ENCODE measurements around the gene POLR2H. TPM values are rescaled to one million over a fixed set of nuclear protein-coding genes. Genes with fewer than 3 reads are reported as not detected.

The POLR2H gene
- total RNA-seq, 1 experiment from 2014 or later: 133 TPM

DNA sequence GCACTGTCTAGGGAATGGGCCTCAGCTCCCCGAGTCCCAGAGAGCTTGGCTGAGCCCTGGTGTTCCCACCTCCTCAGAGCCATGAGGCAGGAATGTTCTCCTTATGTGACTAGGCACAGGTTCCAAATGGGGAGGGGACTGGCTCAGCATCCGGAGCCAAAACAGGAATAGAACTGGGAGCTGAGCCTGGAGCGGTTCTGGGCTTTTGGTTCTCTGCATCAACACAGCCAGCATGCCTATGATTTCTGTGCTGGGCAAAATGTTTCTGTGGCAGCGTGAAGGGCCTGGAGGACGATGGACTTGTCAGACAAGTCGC, 24.2 kb upstream of the POLR2H start, which contains the start of gene FAM131A:
FAM131A (plus strand) TSS at position 202 of the 316 bp plus-strand sequence; CDS start at position 233, 31 bp downstream.
- H3K36me3 Mint-ChIP-seq: peaks cover 28% of the 10 kb centered on the region
- no peaks in the 10 kb centered on the region for H3K9me3 Mint-ChIP-seq
- POLR2A ChIA-PET: interaction anchor here (1.0 to 1.3 kb wide), 5 partner anchors 8 to 189 kb away, joined by 3 to 6 read pairs (median 3); partner anchors contain the start of genes CLCN2 and POLR2H
- H3K27me3 Mint-ChIP-seq (ENCODE audit: low read depth): no peaks in the 10 kb centered on the region
- no peak for DNase-seq (ENCODE audit: low spot score)
- ATAC-seq: no peak
- CTCF ChIA-PET: interaction anchor here (1.1 to 2.5 kb wide), 5 partner anchors 8 to 35 kb away, joined by 3 to 25 read pairs (median 11); no protein-coding TSS in a partner anchor
- peak within 1 kb of the TSS; percentile 92 for H3K4me3 Mint-ChIP-seq
- TF ChIP-seq PRRX2 (CRISPR knock-in tag; IDR thresholded peaks at IDR 0.05): no peak
- peaks cover 40% of the 10 kb centered on the region for H3K4me1 Mint-ChIP-seq
- H3K27ac Mint-ChIP-seq: peak within 1 kb of the TSS; percentile 93

DNA sequence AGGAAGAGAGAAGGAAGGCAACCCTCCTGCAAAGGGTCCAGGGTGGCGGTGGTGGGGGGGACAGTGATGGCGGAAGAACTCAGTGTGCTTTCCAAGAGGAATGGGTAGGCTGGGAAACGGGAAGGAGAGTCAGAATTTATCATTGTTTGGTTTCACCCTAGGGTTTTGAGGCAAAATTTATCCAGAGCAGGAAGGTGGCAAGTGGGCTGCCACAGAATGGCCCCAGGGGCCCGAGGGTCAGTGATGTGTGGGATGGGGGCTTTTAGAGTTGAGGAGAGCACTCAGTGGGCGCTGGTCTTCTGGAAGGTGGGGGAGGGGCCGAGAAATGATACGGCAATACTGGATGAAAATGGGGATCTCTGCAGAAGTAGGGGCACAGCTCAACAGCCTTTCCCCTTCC, 23.5 kb upstream of the POLR2H start:
- Mint-ChIP-seq H3K36me3 (peaks cover 26% of the 10 kb centered on the region), H3K4me3 (peak overlapping the region; percentile 92), H3K9me3 (no peaks in the 10 kb centered on the region), H3K27ac (peak overlapping the region; percentile 69), H3K4me1 (peaks cover 40% of the 10 kb centered on the region), H3K27me3 (ENCODE audit: low read depth) (no peaks in the 10 kb centered on the region)
- ChIA-PET CTCF (interaction anchor here (0.9 to 2.5 kb wide), 11 partner anchors 8 to 202 kb away, joined by 3 to 25 read pairs (median 8); partner anchors contain the start of genes CLCN2 and POLR2H), POLR2A (interaction anchor here (1.6 kb wide), 1 partner anchor 23 kb away, joined by 13 read pairs; the partner anchor contains the start of genes CLCN2 and POLR2H)
- TF ChIP-seq IRF2 (CRISPR knock-in tag; IDR thresholded peaks at IDR 0.05; ENCODE audit: borderline replicate concordance, low read depth): no peak
- TF ChIP-seq TCF7 (CRISPR knock-in tag; IDR thresholded peaks at IDR 0.05; ENCODE audit: low read depth): no peak
- no peak for TF ChIP-seq ZNF396 (CRISPR knock-in tag; IDR thresholded peaks at IDR 0.05; ENCODE audit: borderline replicate concordance)
- TF ChIP-seq CBFB (CRISPR knock-in tag; IDR thresholded peaks at IDR 0.05; ENCODE audit: low read depth): no peak
- TF ChIP-seq, protein P1, sequence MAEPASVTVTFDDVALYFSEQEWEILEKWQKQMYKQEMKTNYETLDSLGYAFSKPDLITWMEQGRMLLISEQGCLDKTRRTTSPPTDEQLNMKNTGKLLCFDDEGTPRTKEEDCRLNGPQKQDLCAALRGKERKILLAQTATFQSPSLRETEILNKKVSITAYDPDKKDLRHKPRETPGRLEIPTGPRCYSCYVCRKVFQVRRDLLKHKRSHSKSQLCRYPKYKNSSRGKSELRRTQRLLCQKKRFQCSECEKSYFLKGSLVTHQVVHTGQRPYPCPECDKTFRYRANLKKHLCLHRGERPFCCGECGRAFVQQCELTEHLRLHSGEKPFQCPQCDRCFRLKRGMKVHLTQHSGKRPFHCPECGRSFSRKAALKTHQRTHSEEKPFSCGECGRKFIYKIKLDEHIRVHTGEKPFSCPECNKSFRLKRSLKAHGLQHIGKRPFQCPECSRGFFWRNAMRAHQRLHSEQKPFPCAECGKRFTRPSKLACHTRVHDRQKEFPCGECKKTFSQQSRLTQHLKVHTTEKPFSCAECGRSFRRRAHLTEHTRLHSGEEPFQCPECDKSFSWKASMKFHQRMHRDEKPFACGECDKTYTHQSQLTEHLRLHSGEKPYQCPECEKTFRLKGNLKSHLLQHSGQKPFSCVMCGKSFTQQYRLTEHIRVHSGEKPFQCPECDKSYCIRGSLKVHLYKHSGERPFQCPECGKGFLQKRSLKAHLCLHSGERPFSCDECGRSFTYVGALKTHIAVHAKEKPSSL (CRISPR knock-in tag; conservative IDR thresholded peaks at IDR 0.05): no peak
- no peak for TF ChIP-seq NR1H2 (CRISPR knock-in tag; IDR thresholded peaks at IDR 0.05)
- no peak for TF ChIP-seq ZNF138 (CRISPR knock-in tag; conservative IDR thresholded peaks at IDR 0.05)
- TF ChIP-seq ELF4 (CRISPR knock-in tag; IDR thresholded peaks at IDR 0.05; ENCODE audit: low read depth): no peak
- TF ChIP-seq ZBTB21 (CRISPR knock-in tag; IDR thresholded peaks at IDR 0.05; ENCODE audit: borderline replicate concordance): no peak
- TF ChIP-seq MXD4 (CRISPR knock-in tag; IDR thresholded peaks at IDR 0.05; ENCODE audit: borderline replicate concordance): no peak
- TF ChIP-seq JAZF1 (CRISPR knock-in tag; IDR thresholded peaks at IDR 0.05): no peak
- TF ChIP-seq, protein P2, sequence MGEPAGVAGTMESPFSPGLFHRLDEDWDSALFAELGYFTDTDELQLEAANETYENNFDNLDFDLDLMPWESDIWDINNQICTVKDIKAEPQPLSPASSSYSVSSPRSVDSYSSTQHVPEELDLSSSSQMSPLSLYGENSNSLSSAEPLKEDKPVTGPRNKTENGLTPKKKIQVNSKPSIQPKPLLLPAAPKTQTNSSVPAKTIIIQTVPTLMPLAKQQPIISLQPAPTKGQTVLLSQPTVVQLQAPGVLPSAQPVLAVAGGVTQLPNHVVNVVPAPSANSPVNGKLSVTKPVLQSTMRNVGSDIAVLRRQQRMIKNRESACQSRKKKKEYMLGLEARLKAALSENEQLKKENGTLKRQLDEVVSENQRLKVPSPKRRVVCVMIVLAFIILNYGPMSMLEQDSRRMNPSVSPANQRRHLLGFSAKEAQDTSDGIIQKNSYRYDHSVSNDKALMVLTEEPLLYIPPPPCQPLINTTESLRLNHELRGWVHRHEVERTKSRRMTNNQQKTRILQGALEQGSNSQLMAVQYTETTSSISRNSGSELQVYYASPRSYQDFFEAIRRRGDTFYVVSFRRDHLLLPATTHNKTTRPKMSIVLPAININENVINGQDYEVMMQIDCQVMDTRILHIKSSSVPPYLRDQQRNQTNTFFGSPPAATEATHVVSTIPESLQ (CRISPR knock-in tag; IDR thresholded peaks at IDR 0.05): no peak
- TF ChIP-seq, protein P3, sequence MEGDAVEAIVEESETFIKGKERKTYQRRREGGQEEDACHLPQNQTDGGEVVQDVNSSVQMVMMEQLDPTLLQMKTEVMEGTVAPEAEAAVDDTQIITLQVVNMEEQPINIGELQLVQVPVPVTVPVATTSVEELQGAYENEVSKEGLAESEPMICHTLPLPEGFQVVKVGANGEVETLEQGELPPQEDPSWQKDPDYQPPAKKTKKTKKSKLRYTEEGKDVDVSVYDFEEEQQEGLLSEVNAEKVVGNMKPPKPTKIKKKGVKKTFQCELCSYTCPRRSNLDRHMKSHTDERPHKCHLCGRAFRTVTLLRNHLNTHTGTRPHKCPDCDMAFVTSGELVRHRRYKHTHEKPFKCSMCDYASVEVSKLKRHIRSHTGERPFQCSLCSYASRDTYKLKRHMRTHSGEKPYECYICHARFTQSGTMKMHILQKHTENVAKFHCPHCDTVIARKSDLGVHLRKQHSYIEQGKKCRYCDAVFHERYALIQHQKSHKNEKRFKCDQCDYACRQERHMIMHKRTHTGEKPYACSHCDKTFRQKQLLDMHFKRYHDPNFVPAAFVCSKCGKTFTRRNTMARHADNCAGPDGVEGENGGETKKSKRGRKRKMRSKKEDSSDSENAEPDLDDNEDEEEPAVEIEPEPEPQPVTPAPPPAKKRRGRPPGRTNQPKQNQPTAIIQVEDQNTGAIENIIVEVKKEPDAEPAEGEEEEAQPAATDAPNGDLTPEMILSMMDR (IDR thresholded peaks at IDR 0.05): no peak
- no peak for TF ChIP-seq EMX1 (CRISPR knock-in tag; IDR thresholded peaks at IDR 0.05)
- TF ChIP-seq FOXJ3 (CRISPR knock-in tag; IDR thresholded peaks at IDR 0.05; ENCODE audit: borderline replicate concordance): no peak
- TF ChIP-seq, protein P4, sequence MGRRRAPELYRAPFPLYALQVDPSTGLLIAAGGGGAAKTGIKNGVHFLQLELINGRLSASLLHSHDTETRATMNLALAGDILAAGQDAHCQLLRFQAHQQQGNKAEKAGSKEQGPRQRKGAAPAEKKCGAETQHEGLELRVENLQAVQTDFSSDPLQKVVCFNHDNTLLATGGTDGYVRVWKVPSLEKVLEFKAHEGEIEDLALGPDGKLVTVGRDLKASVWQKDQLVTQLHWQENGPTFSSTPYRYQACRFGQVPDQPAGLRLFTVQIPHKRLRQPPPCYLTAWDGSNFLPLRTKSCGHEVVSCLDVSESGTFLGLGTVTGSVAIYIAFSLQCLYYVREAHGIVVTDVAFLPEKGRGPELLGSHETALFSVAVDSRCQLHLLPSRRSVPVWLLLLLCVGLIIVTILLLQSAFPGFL (CRISPR knock-in tag; IDR thresholded peaks at IDR 0.05; ENCODE audit: borderline replicate concordance): no peak
- TF ChIP-seq, protein P5, sequence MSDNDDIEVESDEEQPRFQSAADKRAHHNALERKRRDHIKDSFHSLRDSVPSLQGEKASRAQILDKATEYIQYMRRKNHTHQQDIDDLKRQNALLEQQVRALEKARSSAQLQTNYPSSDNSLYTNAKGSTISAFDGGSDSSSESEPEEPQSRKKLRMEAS (CRISPR knock-in tag; IDR thresholded peaks at IDR 0.05): no peak
- TF ChIP-seq, protein P6, sequence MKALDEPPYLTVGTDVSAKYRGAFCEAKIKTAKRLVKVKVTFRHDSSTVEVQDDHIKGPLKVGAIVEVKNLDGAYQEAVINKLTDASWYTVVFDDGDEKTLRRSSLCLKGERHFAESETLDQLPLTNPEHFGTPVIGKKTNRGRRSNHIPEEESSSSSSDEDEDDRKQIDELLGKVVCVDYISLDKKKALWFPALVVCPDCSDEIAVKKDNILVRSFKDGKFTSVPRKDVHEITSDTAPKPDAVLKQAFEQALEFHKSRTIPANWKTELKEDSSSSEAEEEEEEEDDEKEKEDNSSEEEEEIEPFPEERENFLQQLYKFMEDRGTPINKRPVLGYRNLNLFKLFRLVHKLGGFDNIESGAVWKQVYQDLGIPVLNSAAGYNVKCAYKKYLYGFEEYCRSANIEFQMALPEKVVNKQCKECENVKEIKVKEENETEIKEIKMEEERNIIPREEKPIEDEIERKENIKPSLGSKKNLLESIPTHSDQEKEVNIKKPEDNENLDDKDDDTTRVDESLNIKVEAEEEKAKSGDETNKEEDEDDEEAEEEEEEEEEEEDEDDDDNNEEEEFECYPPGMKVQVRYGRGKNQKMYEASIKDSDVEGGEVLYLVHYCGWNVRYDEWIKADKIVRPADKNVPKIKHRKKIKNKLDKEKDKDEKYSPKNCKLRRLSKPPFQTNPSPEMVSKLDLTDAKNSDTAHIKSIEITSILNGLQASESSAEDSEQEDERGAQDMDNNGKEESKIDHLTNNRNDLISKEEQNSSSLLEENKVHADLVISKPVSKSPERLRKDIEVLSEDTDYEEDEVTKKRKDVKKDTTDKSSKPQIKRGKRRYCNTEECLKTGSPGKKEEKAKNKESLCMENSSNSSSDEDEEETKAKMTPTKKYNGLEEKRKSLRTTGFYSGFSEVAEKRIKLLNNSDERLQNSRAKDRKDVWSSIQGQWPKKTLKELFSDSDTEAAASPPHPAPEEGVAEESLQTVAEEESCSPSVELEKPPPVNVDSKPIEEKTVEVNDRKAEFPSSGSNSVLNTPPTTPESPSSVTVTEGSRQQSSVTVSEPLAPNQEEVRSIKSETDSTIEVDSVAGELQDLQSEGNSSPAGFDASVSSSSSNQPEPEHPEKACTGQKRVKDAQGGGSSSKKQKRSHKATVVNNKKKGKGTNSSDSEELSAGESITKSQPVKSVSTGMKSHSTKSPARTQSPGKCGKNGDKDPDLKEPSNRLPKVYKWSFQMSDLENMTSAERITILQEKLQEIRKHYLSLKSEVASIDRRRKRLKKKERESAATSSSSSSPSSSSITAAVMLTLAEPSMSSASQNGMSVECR (CRISPR knock-in tag; IDR thresholded peaks at IDR 0.05; ENCODE audit: borderline replicate concordance): no peak
- TF ChIP-seq, protein P7, sequence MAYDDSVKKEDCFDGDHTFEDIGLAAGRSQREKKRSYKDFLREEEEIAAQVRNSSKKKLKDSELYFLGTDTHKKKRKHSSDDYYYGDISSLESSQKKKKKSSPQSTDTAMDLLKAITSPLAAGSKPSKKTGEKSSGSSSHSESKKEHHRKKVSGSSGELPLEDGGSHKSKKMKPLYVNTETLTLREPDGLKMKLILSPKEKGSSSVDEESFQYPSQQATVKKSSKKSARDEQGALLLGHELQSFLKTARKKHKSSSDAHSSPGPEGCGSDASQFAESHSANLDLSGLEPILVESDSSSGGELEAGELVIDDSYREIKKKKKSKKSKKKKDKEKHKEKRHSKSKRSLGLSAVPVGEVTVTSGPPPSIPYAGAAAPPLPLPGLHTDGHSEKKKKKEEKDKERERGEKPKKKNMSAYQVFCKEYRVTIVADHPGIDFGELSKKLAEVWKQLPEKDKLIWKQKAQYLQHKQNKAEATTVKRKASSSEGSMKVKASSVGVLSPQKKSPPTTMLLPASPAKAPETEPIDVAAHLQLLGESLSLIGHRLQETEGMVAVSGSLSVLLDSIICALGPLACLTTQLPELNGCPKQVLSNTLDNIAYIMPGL (CRISPR knock-in tag; IDR thresholded peaks at IDR 0.05): no peak
- DNase-seq (ENCODE audit: low spot score) (no peak), ATAC-seq (no peak)

Data from WTC11 (cell line).